Measurements from ENCODE around the gene BAG2. TPM values are rescaled to one million over a fixed set of nuclear protein-coding genes. Genes with fewer than 3 reads are reported as not detected.

The BAG2 gene
- polyA plus RNA-seq, 3 donors = 4.9 to 5.9 (median 5.4) TPM

DNA sequence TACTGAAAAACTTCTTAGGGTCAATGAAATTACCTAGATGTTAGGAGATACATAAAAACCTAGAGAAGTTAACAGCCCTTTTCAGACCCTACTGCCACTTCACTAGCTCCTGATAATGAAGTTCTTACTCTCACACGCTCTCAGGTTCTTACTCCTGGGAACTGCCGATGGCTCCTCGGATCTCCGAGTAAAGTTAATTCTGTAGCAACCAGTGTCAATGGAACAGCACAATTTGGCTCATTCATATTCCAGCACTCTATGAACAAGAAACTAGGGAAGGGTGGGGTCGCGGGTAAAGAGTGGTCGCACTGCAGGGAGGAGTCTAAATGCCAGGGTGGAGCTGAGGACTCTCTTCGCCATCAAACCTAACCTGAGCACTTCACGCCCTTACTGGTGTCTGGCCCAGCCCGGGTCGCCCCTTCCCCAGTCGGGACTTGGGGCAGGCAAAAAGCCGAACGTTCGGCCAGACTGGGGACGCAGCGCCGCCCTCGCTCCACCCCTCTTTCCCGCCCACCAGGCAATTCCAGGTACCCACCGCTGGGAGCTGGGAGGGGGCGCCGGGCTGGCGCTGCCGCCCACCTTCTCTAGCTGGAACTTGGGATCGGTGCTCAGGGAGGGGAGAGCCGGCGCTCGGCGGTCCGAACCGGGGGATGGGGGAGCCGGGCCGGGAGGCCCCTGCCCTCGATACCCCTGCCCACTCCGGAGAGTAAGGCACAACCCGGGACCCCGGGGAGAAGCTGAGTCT is 49.2 kb downstream of the BAG2 start:
- DNase-seq (ENCODE audit: low read depth in 3 of 3, low spot score in 2 of 3) = peak; percentile 40 to 59 (median 57)

DNA sequence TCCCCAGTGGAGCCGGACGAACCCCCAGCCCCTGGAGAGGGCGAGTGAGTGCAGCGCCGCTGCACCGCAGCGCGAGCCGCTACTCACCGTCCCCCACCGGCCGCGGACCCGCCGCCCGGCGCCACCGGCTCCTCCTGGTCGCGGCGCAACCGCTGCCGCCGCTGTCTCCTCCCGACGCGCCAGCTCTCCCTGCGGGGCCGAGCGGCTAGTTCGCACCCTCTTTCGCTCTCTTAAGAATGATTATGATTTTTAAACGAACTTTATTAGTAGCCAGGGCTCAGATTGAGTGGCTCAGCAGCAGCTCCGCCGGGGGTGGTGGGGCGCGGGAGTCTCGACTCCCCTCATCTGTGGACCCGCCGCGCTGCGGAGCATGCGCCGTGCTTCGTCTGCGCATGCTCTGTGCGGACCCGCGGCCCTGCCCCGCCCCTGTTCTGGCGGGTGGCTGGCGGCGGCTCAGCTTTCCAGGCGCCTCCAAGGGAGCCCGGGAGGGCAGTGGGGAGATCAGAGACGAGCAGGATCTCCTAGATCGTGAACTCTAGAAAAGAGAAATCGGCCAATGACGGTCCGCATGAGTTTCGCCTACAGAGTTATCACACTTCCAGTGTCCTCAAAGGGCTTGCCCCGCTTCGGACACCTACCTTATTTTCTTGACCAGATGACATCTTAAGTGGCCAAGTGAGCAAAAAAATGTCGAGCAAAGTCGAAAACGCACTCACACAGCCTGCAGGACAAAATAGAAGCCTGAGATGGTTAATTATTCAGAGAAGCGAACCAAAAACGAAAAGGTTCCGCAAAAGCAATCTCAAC is 50.0 kb downstream of the BAG2 start, which contains the start of gene RAB23:
RAB23 (minus strand) TSS at position 372 of the 807 bp plus-strand sequence. CDS start 11,927 bp downstream, outside the sequence.
- DNase-seq (ENCODE audit: low read depth in 3 of 3, low spot score in 2 of 3) = peak; percentile 83

DNA sequence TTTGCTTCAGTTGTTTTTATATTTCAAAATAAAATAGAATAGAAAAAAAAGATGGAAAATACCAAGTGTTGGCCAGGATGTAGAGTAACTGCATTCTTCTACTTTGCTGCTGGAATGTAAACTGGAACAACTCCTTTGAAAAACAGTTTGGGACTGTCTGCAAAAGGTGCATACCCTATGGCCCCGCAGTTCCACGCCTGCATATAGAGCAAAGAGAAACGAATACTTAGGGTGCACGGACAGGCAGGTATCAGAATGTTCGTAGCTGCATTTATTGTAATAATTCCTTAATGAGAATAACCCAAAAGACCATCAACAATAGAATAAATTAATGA is 50.6 kb downstream of the BAG2 start:
- no peak for DNase-seq (ENCODE audit: low read depth in 3 of 3, low spot score in 2 of 3)

DNA sequence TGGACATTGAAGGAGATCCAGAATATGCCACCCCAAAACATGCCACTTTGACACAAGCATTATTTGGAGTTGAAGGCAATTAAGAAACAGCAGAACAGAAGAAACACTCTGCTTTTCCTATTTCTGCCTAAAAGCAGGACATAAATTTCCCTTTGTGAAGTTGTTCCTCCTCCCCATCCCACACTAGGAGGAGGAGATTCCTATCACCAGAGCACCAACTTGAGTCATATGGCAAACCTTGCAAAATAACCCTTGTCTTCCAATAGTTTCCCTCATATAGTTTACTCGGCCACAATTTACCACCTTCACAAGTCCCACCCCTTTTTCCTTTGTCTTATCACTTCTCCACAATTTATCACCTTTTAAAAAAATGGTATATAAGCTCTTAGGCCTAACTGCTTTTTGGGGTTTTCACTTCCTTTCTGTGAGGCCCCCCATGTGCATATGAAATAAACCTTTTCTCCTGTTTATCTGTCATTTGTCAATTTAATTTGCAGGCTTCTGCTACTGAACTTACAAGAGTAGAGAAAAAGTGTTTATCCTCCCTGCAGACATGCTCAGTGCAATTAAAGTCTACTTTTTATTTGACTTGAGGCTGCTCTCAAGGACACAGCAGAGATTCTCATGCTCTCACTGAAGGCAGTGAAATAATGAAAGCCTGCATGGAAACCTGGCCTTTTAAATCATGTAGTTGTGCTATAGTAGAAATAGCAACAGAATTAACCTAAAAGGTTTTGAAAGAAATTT is 52.8 kb downstream of the BAG2 start:
- DNase-seq (ENCODE audit: low read depth in 3 of 3, low spot score in 2 of 3) = no peak

DNA sequence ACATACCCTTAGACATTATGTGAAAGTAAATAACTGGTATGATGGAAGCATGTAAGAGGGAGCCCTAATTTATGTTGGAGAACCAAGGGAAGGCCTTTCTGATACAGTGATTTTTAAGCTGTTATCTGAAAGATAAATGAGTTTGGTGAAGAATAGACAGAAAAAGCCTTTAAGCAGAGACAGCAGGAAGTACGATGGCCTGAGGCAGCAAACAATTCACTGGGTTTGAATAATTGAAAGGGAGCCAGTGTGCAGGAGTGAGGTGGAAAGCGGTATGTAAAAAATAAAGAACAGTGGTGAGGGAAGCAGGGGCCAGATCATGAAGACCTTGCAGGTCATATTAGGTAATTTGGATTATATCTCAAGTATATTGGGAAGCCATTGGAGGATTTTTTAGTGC is 54.1 kb downstream of the BAG2 start:
- DNase-seq (ENCODE audit: low read depth in 3 of 3, low spot score in 2 of 3) = no peak

Other genes with a start within 250 kb of the BAG2 start
- gene BEND6, start 217.2 kb upstream of the BAG2 start, polyA plus RNA-seq (ENCODE audit: insufficient read length in 3 of 3) = 1 to 10 TPM; 6.0 to 6.8 (median 6.0) TPM
- 10 to 100 TPM; 24.4 to 26.5 (median 25.3) TPM for gene KIAA1586, start 125.6 kb upstream of the BAG2 start, polyA plus RNA-seq (ENCODE audit: insufficient read length in 3 of 3)
- 10 to 100 TPM; 33.2 to 38.9 (median 35.4) TPM for gene ZNF451, start 82.1 kb upstream of the BAG2 start, polyA plus RNA-seq (ENCODE audit: insufficient read length in 3 of 3)
- gene RAB23, start 50.0 kb downstream of the BAG2 start, polyA plus RNA-seq (ENCODE audit: insufficient read length in 3 of 3) = 10 to 100 TPM; 40.9 to 42.9 (median 41.9) TPM
- gene PRIM2, start 145.3 kb downstream of the BAG2 start, polyA plus RNA-seq (ENCODE audit: insufficient read length in 3 of 3) = 10 to 100 TPM; 17.3 to 20.9 (median 20.5) TPM

Data from right renal cortex interstitium (tissue), 3 donors.